GM10266 (cell line): ENCODE data around the gene CYB5A.

Experiments
- DNase-seq: peaks from one replicate; pipeline ENCODE4 v3.0.0; 2012; ENCODE audit errors: extremely low spot score
- TF ChIP-seq, protein P1 (sequence below): IDR thresholded peaks from 2 replicates; pipeline ENCODE4 v1.5.1; 2012; ENCODE audit warnings: mild to moderate bottlenecking, low read depth; ENCODE audit not compliant: control insufficient read depth, insufficient read depth; ENCODE audit errors: missing control alignments

The CYB5A gene

DNA sequence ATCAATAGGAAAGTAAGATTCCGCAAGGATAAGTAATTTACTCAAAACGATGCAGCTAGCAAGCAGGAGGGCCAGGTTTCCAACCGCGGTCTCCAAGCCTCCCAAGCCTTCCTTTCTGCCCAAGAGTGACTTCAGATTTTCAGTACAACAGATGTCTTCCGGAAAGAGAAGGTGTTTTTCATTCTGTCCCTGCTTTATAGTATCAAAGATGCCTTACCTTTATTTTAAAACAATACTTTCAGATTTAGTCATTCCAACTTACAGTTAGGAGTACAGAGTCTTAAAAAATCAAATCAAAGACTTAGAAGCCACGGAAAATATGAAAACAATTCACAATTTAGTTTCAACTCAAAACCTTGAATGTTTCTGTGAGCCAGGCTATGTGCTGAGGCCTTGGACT, 43.6 kb downstream of the CYB5A start:
- no peak for DNase-seq
- TF ChIP-seq, protein P1, sequence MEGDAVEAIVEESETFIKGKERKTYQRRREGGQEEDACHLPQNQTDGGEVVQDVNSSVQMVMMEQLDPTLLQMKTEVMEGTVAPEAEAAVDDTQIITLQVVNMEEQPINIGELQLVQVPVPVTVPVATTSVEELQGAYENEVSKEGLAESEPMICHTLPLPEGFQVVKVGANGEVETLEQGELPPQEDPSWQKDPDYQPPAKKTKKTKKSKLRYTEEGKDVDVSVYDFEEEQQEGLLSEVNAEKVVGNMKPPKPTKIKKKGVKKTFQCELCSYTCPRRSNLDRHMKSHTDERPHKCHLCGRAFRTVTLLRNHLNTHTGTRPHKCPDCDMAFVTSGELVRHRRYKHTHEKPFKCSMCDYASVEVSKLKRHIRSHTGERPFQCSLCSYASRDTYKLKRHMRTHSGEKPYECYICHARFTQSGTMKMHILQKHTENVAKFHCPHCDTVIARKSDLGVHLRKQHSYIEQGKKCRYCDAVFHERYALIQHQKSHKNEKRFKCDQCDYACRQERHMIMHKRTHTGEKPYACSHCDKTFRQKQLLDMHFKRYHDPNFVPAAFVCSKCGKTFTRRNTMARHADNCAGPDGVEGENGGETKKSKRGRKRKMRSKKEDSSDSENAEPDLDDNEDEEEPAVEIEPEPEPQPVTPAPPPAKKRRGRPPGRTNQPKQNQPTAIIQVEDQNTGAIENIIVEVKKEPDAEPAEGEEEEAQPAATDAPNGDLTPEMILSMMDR = no peak

DNA sequence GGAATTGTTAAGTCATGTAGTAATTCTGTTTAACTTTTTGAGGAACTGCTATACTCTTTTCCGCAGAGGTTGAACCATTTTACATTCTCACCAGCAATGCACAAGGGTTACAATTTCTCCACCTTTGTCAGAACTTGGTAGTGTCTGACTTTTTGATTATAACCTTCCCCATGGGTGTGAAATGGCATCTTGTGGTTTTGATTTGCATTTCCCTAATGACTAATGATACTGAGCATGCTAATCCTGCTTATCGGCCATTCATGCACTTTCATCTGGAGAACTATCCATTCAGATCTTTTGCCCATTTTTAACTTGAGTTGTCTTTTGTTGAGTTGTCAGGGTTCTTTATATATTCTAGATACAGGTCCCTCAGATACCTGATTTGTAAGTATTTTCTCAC, 47.2 kb downstream of the CYB5A start:
- TF ChIP-seq, protein P1 = no peak
- no peak for DNase-seq

DNA sequence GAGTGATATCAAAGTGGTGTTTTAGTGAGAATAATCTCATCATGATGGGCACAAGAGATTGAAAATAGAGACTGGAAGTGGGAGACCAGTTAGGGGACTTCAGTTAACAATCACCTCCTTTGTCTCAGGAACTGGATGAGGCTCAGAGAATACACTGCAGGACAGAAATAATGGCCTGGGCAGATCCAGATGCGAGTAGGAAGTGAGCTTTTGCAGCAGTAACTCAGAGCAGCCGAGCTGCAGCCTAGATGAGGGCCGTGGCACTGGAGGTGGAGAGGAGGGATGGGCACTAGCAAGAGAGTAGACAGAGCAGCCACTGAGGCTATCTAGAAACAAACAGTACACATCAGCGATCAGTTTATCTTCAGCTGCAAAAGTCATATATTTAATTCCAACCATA, 48.6 kb downstream of the CYB5A start:
- TF ChIP-seq, protein P1 = no peak
- DNase-seq = no peak

DNA sequence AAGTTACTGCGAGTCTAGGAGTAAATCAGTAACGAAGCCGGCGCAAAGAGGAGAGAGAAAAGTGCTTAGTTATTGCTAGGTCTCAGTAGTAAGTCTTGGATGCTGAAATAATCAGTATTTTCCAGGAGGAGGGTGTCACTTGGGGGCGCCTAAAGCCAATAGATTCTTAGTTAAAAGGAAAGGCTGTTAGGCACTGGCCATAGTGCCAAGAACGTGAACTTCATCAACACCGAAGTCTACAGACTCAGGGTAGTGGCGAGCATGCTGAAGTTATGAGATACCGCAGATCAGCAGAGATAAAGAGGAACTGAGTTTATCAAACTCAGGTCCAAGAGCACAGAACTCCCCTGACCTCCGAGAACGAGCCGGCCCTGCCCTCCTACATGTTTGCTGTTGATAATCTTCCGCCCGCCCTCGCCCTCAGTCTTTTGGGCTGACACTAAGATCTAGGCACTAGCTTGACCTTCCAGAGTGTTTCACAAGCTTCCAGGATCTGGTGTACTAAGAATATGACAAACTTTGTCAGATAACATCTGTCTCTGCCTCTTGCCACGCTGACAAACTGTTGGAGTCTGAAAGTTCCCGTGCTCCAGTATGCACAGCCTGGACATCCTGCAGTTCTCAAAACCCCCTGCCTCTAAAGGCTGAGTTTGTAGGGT, 49.2 kb downstream of the CYB5A start:
- TF ChIP-seq, protein P1 = no peak
- DNase-seq = no peak

DNA sequence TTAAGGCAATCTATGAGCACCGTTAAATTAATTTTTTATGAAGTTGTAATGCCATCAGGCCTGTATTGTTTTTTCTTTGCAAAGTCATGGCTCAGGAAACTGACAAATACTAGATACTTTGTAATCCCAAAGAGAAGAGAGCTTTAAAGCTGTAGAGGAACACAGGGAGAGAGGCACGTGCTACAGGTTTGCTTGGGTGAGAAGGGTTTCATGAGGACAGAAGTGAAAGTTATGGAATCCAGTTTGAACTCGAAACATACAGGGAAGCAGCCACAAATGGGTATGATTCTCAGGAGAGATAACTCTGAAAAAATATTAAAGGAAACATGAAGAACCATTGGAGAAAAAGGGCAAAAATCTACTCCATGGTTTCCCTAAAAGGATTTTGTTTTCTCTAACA, 49.8 kb downstream of the CYB5A start:
- TF ChIP-seq, protein P1 = no peak
- no peak for DNase-seq

DNA sequence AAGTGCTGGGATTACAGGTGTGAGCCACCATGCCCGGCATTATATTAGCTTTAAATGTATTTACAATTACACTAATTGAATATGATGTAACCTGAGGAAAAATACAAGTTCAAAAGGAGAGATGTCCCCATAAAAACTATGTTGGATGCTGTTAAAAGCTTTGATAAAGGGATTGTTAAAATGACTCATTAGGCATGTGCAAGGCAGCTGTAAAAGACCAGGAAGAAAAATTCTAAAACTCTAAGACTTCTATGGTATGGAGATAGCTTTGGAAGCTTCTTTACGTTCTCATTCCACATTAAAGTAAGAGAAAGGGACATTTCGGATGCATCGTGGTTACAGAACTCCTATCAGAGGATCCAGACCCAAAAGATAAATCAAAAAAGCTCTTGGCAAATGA, 50.3 kb downstream of the CYB5A start:
- TF ChIP-seq, protein P1 = no peak
- no peak for DNase-seq

DNA sequence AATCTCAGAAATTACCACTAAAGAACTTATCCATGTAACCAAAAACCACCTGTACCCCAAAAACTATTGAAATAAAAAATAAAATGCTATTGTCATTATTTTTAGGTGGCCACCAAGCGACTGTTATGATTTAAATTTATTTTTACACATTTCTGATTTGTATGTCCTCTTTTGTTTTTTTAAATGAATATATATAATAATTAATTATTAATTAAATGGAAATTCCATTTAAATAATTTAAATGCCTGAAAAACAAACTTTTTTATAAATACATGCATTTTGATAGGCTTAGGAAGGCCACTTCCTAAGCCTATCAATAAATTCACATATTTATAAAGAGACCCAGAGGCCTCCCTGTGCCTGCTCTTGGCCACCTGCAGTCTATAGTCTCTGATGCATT, 52.2 kb downstream of the CYB5A start:
- TF ChIP-seq, protein P1 = no peak
- no peak for DNase-seq
